GM19372 (cell line): ENCODE results near the gene IL3RA.
"Not testable (repeated sequence)": the region's sequence is repeated elsewhere in the genome, so short reads cannot be mapped to it uniquely, and the experiment has no call there.

Experiments used
- ATAC-seq: cut with Tn5 transposase; IDR thresholded peaks from one replicate; pipeline ENCODE4 v1.9.1; 2021; ENCODE audit warnings: mild to moderate bottlenecking, low read depth, moderate library complexity; ENCODE audit not compliant: unreplicated experiment

IL3RA gene

GRCh38 chrX:1419545-1420355 is 83.2 kb downstream of the IL3RA start:
- no peak for ATAC-seq

- ATAC-seq, result no peak
Observed at GRCh38 chrX:1420371-1420770, 83.8 kb downstream of the IL3RA start.

GRCh38 chrX:1421433-1422134 is 85.0 kb downstream of the IL3RA start:
- ATAC-seq, result no peak

GRCh38 chrX:1422135-1422465 is 85.5 kb downstream of the IL3RA start:
- no peak for ATAC-seq

- ATAC-seq, result no peak
Observed at GRCh38 chrX:1423215-1423614, 86.6 kb downstream of the IL3RA start.

- ATAC-seq, result no peak
Observed at GRCh38 chrX:1424147-1424851, 87.7 kb downstream of the IL3RA start.

GRCh38 chrX:1425381-1425780 is 88.8 kb downstream of the IL3RA start:
- no peak for ATAC-seq

GRCh38 chrX:1426321-1426720 is 89.7 kb downstream of the IL3RA start:
- ATAC-seq, result not testable (repeated sequence)

GRCh38 chrX:1427756-1428155 is 91.2 kb downstream of the IL3RA start:
- no peak for ATAC-seq

GRCh38 chrX:1430451-1430850 is 93.9 kb downstream of the IL3RA start:
- no peak for ATAC-seq
